Measurements from ENCODE around the gene MRM2.

The MRM2 gene

DNA sequence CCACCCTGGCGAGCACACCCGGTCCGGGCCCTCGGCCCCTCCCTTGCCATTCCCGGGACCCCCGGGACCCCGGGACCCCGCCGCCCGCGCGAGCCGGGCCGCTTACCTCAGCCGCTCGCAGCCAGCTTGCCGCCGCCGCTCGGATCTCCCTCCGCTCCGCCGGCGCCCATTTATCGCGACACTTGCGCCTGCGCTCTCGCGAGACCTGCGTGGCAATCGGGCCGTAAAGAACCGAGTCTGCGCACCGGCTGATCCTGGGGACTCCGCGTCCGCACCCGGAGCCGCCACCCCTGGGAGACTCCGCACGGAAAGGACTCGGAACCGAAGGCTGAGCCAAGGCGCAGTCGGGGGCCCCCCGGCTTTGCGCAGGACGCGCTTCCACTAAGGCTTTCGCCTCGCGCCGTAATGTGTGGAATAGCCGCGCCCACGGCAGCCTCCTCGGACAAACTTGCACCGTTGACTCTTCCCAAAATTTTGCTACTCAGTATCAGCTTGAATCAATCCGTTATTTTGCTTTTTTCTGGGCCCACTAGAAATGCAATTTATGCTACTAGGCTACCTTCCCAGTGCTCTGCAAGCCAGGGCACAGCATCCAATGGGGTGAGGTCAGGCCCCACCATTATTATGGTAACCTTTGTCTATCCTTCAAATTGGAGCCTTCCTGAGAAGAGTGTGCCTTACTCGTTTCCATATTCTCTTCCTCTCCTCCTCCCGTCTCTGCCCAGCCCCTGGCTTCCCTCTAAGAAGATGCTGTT, 9.1 kb downstream of the MRM2 start, which contains the start of gene MAD1L1:
Gene MAD1L1 (minus strand): TSS at position 180 of the 755 bp plus-strand sequence. CDS start 2,812 bp downstream, outside the sequence.
- Histone ChIP-seq H3K27me3 (ENCODE audit: control insufficient read depth, insufficient read depth, low read length) (no peaks in the 10 kb centered on the region), H3K9me3 (ENCODE audit: control insufficient read depth, insufficient read depth, low read length) (no peaks in the 10 kb centered on the region), H3K4me1 (ENCODE audit: control insufficient read depth, insufficient read depth, low read length) (no peaks in the 10 kb centered on the region), H3K27ac (ENCODE audit: low read length) (no peak within 1 kb of the TSS), H3K36me3 (ENCODE audit: control insufficient read depth, insufficient read depth, low read length) (peaks cover 23% of the 10 kb centered on the region), H3K4me3 (ENCODE audit: low read length) (peak within 1 kb of the TSS; percentile 83)
- DNase-seq (ENCODE audit: low read depth, low spot score) = peak; percentile 48
- no CpG with 5 or more reads among the region's 63 CpGs for WGBS (ENCODE audit: insufficient coverage, insufficient read length)

DNA sequence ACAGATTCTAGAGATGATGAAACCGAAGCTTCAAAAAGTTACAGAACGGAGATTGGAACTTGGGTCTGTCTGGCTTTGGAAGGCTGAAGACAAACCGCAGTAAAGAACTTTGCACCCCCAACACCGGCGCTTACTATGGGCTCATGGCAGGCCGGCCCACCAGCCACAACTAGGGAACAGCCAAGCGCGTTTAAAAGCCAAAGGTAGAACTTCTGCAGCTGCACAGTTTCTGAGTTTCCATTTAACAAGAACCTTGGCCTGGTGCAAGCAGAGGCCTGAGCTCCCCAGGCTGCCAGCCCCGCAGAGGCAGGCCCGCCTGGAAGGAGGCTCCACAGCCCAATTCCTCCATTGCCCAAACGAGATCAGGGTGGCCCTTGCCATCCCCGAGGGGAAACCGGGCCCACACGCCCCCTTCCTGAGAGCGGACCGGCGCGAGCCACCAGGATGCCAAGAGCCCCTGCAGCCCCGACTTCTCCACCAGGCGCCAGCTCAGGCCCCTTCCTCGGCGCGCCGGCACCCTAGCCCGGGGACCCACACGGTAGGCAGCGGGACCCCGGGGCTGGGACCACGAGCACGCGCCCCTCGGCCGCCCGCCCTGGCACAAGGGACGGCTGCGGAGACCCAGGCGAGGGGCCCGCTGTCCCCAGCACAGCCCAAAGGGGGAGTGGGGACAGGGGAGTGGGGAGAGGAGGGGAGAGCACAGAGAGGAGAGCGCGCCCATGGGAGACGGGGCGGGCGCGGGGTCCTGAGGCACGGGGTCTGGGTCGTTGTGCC, 9.8 kb downstream of the MRM2 start:
- no peaks in the 10 kb centered on the region for H3K27me3 ChIP-seq (ENCODE audit: control insufficient read depth, insufficient read depth, low read length)
- no peaks in the 10 kb centered on the region for H3K4me1 ChIP-seq (ENCODE audit: control insufficient read depth, insufficient read depth, low read length)
- DNase-seq (ENCODE audit: low read depth, low spot score) = no peak
- H3K36me3 ChIP-seq (ENCODE audit: control insufficient read depth, insufficient read depth, low read length) = peaks cover 23% of the 10 kb centered on the region
- H3K4me3 ChIP-seq (ENCODE audit: low read length) = peak overlapping the region; percentile 83
- H3K9me3 ChIP-seq (ENCODE audit: control insufficient read depth, insufficient read depth, low read length) = no peaks in the 10 kb centered on the region
- no CpG with 5 or more reads among the region's 46 CpGs for WGBS (ENCODE audit: insufficient coverage, insufficient read length)
- H3K27ac ChIP-seq (ENCODE audit: low read length) = no peak overlapping the region

- Histone ChIP-seq H3K9me3 (ENCODE audit: control insufficient read depth, insufficient read depth, low read length) (no peaks in the 10 kb centered on the region), H3K27ac (ENCODE audit: low read length) (no peak overlapping the region), H3K4me3 (ENCODE audit: low read length) (no peak overlapping the region), H3K27me3 (ENCODE audit: control insufficient read depth, insufficient read depth, low read length) (no peaks in the 10 kb centered on the region), H3K36me3 (ENCODE audit: control insufficient read depth, insufficient read depth, low read length) (peaks cover 19% of the 10 kb centered on the region), H3K4me1 (ENCODE audit: control insufficient read depth, insufficient read depth, low read length) (no peaks in the 10 kb centered on the region)
- DNase-seq (ENCODE audit: low read depth, low spot score) = no peak
- no CpG with 5 or more reads among the region's 9 CpGs for WGBS (ENCODE audit: insufficient coverage, insufficient read length)
These were observed 11.1 kb downstream of the MRM2 start for GRCh38 chr7:2230882-2231281.

DNA sequence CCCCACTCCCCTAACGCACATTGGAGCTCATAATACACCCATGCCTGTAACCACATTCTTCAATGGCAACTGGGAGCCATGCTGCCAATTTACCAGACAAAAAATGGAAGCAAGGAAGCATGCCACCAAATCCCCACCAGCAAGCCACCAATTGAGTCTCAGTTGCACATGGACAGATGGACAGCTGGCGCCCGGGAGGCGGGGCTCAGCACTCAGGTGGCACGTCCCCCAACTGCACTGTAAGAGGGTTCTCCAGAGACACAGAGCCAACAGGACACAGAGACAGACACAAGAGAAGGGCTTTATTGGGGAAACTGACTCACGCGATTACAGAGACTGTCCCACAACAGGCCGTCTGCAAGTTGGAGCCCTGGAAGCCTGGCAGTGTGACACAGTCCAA, 11.8 kb downstream of the MRM2 start:
- no peak for DNase-seq (ENCODE audit: low read depth, low spot score)
- Histone ChIP-seq H3K27ac (ENCODE audit: low read length) (no peak overlapping the region), H3K9me3 (ENCODE audit: control insufficient read depth, insufficient read depth, low read length) (no peaks in the 10 kb centered on the region), H3K4me3 (ENCODE audit: low read length) (no peak overlapping the region), H3K36me3 (ENCODE audit: control insufficient read depth, insufficient read depth, low read length) (peaks cover 20% of the 10 kb centered on the region), H3K27me3 (ENCODE audit: control insufficient read depth, insufficient read depth, low read length) (no peaks in the 10 kb centered on the region), H3K4me1 (ENCODE audit: control insufficient read depth, insufficient read depth, low read length) (no peaks in the 10 kb centered on the region)
- no CpG with 5 or more reads among the region's 8 CpGs for WGBS (ENCODE audit: insufficient coverage, insufficient read length)

DNA sequence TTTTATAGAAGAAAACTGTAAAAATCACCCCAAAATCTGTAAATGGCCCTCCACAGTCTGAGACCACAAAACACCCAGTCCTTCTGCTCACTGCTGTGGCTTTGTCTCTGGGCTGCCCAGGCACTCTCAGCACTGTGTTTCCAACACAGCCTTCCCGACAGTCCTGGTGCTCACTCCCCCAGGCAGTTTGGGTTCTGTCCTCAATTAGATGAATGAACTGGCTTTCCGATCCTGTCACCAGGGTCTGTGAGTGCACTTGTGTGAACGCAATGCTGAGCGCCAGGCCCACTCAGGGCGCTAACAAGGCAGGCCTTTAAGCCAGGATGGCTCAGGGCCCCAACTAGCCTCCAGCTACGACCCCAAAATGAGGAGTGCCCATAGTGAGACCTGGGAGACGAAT, 12.5 kb downstream of the MRM2 start:
- H3K36me3 ChIP-seq (ENCODE audit: control insufficient read depth, insufficient read depth, low read length) = peaks cover 21% of the 10 kb centered on the region
- no CpG with 5 or more reads among the region's 7 CpGs for WGBS (ENCODE audit: insufficient coverage, insufficient read length)

GRCh38 chr7:2228921-2229320, 13.1 kb downstream of the MRM2 start:
- Histone ChIP-seq H3K9me3 (ENCODE audit: control insufficient read depth, insufficient read depth, low read length) (no peaks in the 10 kb centered on the region), H3K4me1 (ENCODE audit: control insufficient read depth, insufficient read depth, low read length) (no peaks in the 10 kb centered on the region), H3K36me3 (ENCODE audit: control insufficient read depth, insufficient read depth, low read length) (peaks cover 24% of the 10 kb centered on the region), H3K4me3 (ENCODE audit: low read length) (no peak overlapping the region), H3K27ac (ENCODE audit: low read length) (no peak overlapping the region), H3K27me3 (ENCODE audit: control insufficient read depth, insufficient read depth, low read length) (no peaks in the 10 kb centered on the region)
- no peak for DNase-seq (ENCODE audit: low read depth, low spot score)
- WGBS (ENCODE audit: insufficient coverage, insufficient read length) = no CpG with 5 or more reads among the region's 8 CpGs

More for the DNA sequence above, 12.5 kb downstream of the MRM2 start:
- H3K4me3 ChIP-seq (ENCODE audit: low read length) = no peak overlapping the region
- H3K4me1 ChIP-seq (ENCODE audit: control insufficient read depth, insufficient read depth, low read length) = no peaks in the 10 kb centered on the region
- H3K27me3 ChIP-seq (ENCODE audit: control insufficient read depth, insufficient read depth, low read length) = no peaks in the 10 kb centered on the region
- no peak for DNase-seq (ENCODE audit: low read depth, low spot score)
- no peak overlapping the region for H3K27ac ChIP-seq (ENCODE audit: low read length)
- no peaks in the 10 kb centered on the region for H3K9me3 ChIP-seq (ENCODE audit: control insufficient read depth, insufficient read depth, low read length)

DNA sequence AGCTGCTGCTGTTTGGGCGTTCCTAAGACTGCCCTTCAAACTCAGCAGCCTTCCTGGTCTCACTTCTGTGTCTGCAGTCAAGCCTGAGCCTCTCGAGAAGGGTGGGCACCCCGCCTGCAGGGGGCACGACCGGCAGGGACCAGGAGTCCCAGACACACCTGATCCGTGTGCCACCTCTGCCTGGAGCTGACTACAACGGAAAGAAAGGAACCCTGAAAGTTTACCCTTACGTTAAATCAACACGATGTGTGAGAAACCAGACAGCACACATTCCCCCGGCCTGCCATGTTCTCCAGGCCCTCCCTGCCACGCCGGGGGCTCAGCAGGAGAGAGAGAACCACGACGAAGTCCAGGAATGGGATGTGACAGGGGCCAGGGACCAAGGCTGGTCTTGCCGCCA, 14.3 kb downstream of the MRM2 start:
- Histone ChIP-seq H3K36me3 (ENCODE audit: control insufficient read depth, insufficient read depth, low read length) (peaks cover 28% of the 10 kb centered on the region), H3K27ac (ENCODE audit: low read length) (no peak overlapping the region), H3K9me3 (ENCODE audit: control insufficient read depth, insufficient read depth, low read length) (no peaks in the 10 kb centered on the region), H3K4me1 (ENCODE audit: control insufficient read depth, insufficient read depth, low read length) (no peaks in the 10 kb centered on the region; the same call in 1 of the 2 replicates), H3K4me3 (ENCODE audit: low read length) (no peak overlapping the region), H3K27me3 (ENCODE audit: control insufficient read depth, insufficient read depth, low read length) (no peaks in the 10 kb centered on the region)
- no CpG with 5 or more reads among the region's 15 CpGs for WGBS (ENCODE audit: insufficient coverage, insufficient read length)
- DNase-seq (ENCODE audit: low read depth, low spot score) = no peak

GRCh38 chr7:2225830-2226229, 16.2 kb downstream of the MRM2 start:
- no peak for DNase-seq (ENCODE audit: low read depth, low spot score)
- Histone ChIP-seq H3K36me3 (ENCODE audit: control insufficient read depth, insufficient read depth, low read length) (peaks cover 33% of the 10 kb centered on the region), H3K9me3 (ENCODE audit: control insufficient read depth, insufficient read depth, low read length) (no peaks in the 10 kb centered on the region), H3K27ac (ENCODE audit: low read length) (no peak overlapping the region), H3K27me3 (ENCODE audit: control insufficient read depth, insufficient read depth, low read length) (no peaks in the 10 kb centered on the region), H3K4me1 (ENCODE audit: control insufficient read depth, insufficient read depth, low read length) (no peaks in the 10 kb centered on the region; the same call in 1 of the 2 replicates), H3K4me3 (ENCODE audit: low read length) (no peak overlapping the region)
- no CpG with 5 or more reads among the region's 13 CpGs for WGBS (ENCODE audit: insufficient coverage, insufficient read length)

- H3K27me3 ChIP-seq (ENCODE audit: control insufficient read depth, insufficient read depth, low read length) = no peaks in the 10 kb centered on the region
- H3K36me3 ChIP-seq (ENCODE audit: control insufficient read depth, insufficient read depth, low read length) = peaks cover 32% of the 10 kb centered on the region
- no peak overlapping the region for H3K4me3 ChIP-seq (ENCODE audit: low read length)
- no peak overlapping the region for H3K27ac ChIP-seq (ENCODE audit: low read length)
- H3K4me1 ChIP-seq (ENCODE audit: control insufficient read depth, insufficient read depth, low read length) = no peaks in the 10 kb centered on the region; the same call in 1 of the 2 replicates
- WGBS (ENCODE audit: insufficient coverage, insufficient read length) = no CpG with 5 or more reads among the region's 14 CpGs
- H3K9me3 ChIP-seq (ENCODE audit: control insufficient read depth, insufficient read depth, low read length) = no peaks in the 10 kb centered on the region
- DNase-seq (ENCODE audit: low read depth, low spot score) = no peak
These were observed 16.7 kb downstream of the MRM2 start for GRCh38 chr7:2225336-2225735.

DNA sequence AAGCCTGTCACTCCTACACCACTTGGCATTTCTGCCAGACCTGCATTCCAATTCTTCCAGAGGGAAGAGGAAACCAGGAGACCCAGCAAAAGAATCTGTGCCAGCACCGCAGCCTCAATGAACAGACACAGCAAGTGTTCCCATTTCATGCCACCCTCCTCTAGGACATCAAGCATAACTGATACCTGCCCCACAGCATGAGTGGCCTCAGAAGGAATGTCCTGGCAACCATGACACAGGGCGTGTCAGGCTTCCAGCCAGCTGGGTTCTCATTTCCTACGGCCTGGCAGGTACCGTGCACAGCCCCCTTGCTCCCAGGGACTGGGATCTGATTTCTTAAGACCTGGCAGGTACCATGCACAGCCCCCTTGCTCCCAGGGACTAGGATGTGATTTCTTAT, 17.1 kb downstream of the MRM2 start:
- no CpG with 5 or more reads among the region's 4 CpGs for WGBS (ENCODE audit: insufficient coverage, insufficient read length)
- Histone ChIP-seq H3K36me3 (ENCODE audit: control insufficient read depth, insufficient read depth, low read length) (peaks cover 34% of the 10 kb centered on the region), H3K27me3 (ENCODE audit: control insufficient read depth, insufficient read depth, low read length) (no peaks in the 10 kb centered on the region), H3K4me3 (ENCODE audit: low read length) (no peak overlapping the region), H3K27ac (ENCODE audit: low read length) (no peak overlapping the region), H3K9me3 (ENCODE audit: control insufficient read depth, insufficient read depth, low read length) (no peaks in the 10 kb centered on the region), H3K4me1 (ENCODE audit: control insufficient read depth, insufficient read depth, low read length) (no peaks in the 10 kb centered on the region; the same call in 1 of the 2 replicates)
- no peak for DNase-seq (ENCODE audit: low read depth, low spot score)
